ENCODE measurements around the gene LGALS7B.

GRCh38 chr19:38763795-38764220 lies 25.2 kb upstream of the LGALS7B start:
- TF ChIP-seq POLR2A (IDR thresholded peaks at IDR 0.05): no peak
- no peak for TF ChIP-seq CTCF (IDR thresholded peaks at IDR 0.05)

All from prostate gland (tissue), 2 donors.